HG03060 (cell line): Measurements from ENCODE around the gene CFAP46.

Experiments
- ATAC-seq: cut with Tn5 transposase; IDR thresholded peaks from one replicate; pipeline ENCODE4 v1.9.1; 2021; ENCODE audit warnings: low read depth, moderate number of reproducible peaks; ENCODE audit not compliant: unreplicated experiment

CFAP46 gene

GRCh38 chr10:132918617-132919373, 23.6 kb downstream of the CFAP46 start:
- no peak for ATAC-seq

GRCh38 chr10:132918264-132918616, 24.1 kb downstream of the CFAP46 start:
- no peak for ATAC-seq

DNA sequence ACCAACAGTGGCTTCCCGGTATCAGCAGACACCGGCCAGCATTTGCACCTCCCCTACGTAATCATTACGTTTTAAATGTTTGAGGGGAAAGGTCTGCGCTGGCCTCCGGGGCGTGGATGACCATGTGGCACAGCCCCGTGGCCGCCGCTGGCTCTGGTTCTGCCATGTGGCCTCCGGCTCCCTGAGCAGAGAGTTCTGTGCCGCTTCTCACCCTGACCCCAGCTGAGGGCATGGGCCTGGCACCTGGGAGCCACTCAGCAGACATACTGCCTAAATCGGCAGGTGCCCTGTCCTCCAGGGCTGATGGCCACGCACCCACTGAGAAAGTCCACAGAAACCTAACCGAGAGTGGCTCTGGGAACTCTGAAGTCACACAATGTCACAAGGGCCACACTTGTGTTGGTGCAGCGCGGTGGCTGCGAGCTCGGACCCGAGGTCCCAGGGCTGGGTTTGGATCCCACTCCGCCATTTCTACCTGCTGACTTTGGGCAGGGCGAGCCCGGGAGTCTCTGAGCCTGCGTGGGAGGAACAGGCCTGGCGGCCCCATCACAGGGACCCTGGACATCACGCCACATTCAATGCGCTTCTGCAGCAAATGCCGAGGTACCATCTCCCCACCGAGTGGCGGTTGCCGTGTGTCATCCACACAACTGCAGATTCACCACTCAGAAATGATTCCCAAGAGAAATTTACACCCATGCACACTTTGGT, 25.3 kb downstream of the CFAP46 start:
- no peak for ATAC-seq

GRCh38 chr10:132916421-132916841, 25.9 kb downstream of the CFAP46 start:
- ATAC-seq = no peak

DNA sequence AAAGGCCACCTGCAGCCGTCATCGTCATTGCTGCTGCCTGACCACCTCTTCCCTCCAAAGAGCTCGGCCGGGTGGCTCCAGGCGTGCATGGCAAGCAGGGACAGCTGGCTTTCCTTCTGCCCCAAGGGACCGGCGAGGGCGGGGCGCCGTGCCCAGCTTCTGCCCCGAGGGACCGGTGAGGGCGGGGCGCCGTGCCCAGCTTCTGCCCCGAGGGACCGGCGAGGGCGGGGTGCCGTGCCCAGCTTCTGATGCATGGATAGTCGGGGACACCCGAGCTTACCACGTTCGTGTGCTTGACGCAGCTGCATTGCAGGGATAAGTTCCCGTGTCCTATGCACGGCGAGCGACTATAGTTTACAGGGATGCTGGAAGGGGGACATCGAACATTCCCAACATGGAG, 27.0 kb downstream of the CFAP46 start:
- no peak for ATAC-seq

DNA sequence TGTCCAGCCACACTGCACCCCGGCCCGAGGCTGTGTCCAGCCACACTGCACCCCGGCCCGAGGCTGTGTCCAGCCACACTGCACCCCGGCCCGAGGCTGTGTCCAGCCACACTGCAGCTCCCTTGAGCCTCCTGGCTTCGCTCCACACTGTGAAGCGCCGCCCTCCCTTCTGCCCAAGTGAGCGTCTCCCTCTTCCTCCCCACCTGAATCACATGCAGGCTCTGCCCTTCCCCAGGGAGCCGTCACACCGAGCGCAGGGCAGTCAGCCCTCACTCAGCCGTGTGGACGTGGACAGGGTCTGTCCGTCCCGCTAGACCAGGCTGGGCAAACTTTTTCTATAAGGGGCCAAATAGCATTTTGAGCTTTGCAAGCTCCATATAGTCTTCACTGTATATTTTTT, 27.6 kb downstream of the CFAP46 start:
- ATAC-seq = no peak

DNA sequence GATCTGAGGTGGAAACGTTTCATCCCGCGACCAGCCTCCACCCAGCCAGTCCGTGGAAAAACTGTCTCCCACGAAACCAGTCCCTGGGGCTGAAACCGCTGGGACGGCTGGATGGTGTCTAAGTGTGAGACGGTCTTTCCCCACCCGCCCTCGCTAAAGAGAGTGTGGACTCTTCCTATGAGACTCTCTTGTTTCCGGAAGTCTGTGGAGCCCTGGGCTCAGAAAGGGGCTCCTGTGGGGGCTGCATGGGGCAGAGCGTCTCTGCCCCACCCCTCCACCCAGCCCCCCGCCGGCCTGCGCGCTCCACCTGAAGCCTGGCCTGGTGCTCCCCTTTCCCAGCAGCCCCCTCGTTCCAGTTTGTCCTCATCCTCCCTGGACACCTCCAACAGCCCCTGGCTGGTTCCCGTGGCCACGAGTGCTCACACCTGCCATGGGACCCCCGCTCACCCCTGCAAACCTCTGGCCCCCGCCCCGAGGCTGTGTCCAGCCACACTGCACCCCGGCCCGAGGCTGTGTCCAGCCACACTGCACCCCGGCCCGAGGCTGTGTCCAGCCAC, 28.7 kb downstream of the CFAP46 start:
- no peak for ATAC-seq

DNA sequence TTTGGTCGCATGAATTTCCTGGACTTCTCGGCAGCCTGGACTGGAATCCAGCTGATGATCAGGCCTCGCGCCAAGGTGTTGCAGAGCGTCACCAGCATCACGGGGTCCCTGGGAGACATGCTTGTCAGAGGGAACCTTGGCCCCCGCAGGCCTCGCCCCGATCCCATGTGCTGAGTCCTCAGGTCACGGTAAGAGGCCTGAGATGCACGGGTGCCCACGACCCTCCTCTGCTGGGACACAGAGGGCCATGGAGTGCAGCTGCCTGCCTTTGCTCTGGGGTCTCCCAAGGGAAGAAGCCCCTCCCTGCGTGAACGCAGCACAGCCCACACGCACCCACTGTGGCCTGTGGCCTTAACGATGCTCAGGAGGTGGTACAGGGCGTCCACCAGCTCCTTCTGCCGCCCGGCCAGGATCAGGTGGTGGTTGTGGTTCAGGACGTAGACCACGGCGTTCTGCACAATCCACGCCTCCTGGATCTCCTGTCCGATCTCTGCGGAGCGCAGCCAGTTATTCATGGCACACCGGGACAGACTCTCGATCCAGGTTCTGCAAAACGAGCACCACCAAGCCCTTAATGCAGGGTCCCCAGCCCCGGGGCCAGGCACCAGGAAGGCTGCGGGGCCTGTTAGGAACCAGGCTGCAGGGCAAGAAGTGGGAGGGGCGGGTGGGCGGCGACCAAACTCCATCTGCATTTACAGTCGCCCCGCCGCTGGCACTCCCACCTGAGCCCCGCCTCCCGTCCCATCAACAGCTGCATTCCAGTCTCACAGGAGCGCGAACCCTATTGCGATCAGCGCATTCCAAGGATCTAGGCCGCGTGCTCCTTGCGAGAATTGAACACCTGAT, 29.4 kb downstream of the CFAP46 start:
- ATAC-seq = no peak

DNA sequence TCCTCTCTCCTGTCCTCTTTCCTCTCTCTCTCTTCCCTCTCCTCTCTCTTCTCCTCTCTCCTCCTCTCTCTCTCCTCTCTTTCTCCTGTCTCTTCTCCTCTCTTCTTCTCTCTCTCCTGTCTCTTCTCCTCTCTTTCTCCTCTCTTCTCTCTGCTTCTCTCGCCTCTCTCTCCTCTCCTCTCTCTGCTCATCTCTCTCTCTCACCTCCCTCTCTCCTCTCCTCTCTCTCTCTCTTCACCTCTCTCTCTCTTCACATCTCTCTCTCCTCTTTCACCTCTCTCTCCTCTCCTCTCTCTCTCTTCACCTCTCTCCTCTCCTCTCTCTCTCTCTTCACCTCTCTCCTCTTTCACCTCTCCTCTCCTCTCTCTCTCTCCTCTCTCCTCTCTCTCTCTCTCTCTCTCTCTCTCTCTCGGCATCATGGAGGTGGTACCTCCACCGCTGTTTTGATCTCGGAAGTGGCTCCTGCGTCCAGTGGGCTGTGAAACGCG, 30.1 kb downstream of the CFAP46 start:
- no peak for ATAC-seq

DNA sequence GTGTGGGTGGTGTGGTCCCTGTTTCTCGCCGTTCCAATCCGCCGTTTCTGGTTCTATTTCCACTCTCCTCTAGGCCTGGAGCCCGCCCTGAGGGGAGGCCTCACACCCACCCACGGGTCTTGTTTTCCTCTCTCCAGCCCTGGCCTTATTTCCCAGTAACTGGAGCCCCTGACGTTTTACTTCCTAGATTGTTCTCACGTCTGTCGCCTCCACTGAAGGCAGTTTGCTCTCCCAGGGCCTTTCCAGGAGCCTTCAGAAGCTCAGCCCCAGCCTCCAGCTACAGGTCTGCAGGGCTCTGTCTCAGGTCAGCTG, 30.6 kb downstream of the CFAP46 start:
- ATAC-seq = no peak

DNA sequence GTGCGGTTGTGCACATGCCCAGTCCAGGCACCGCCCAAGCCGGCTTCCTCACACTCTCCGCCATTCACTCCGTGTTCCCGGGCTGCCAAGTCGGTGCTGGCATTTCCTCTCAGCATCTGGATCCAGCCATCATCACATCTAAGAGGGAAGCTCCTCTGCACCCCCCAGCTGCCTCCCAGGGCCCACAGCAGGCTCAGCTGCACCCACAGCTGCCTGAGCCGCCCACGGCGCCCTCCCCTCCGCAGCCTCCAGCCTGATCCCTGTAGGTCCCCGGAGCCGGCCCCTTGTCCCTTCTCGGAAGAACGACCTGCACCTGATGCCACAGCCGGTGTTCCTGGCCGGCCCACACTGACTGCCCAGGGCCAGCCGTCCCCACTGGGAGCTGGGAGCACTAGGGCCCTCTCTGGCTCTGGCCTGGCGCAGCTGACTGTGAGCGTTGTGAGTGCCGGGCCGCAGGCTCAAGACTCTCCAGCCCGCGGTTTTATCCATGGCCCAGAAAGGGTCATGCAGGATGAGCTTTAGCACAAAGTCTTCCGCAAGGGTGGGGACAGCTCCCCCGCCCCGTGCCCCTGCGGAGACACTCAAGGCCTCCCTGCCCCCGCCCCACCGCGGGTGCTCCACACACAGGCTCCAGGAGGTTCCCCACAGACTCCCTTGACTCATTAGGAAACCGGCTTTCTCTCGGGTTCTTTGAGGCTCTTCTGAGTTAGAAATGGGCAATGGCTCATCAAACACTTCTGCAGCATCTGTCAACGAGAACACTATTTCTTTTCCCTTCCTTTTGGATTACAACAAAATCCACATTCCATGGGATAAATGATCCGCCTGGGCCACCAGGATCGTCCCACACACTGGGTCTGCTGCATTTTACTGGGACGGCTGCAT, 31.2 kb downstream of the CFAP46 start:
- ATAC-seq = no peak

DNA sequence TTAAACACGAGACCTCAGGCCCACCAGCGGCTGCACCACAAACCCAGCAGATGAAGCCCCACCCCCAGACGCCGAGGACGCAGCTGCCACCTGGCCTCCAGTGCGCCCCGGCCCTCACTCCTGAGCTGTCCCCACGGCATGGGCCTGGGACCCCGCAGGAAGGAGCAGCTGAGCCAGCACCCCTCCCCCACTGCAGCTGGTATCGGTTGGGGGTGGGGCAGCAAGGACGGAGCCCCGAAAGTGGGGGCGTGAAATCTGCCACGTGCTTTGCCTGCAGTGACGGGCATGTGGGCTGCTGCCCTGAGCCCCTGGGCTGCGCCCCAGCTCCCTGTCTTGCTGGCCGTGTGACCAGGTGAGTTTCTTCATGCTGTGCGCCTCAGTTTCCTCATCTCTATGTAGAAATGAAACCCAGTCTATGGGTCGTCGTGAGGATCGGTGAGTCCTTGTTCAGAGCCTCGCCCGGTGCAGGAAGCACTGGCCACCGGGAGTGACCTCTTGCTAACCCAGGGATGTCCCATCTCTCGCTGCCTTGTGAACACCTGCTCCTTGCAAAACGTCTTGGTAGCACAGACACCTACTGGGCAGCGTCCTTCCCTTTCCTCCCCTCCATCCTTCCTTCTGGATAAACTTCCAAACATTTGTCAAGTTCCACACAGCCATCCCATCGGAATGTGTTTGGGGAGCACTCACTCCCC, 32.0 kb downstream of the CFAP46 start:
- no peak for ATAC-seq

DNA sequence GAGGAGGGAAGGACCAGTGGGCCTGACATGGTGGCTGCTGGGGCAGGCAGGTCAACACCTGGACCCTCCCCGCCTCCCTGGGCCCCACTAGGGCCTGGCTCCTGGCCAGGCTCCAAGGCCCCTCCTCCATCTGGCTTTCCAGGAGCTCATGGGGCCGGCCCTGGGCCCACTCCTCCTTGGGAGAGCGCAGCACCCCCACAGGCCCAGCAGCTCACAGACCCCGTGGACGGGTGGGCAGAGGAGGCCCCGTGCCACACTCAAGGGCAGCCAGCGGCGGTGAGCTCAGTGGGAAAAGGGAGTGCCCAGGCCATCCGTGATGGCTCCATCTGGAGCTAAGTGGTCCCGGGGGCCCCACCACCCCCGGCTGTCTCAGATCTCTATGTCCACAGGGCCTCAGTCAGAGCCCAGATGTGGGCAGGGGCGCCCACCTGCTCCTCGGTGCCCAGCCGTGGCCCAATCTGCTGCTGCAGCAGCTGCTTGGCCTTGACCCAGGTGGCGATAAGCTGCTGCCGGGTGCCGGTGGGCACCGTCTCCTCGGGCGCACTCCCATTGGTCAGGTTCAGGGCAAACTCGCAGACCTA, 32.8 kb downstream of the CFAP46 start:
- ATAC-seq = no peak

GRCh38 chr10:132908621-132909295, 33.6 kb downstream of the CFAP46 start:
- ATAC-seq = no peak

- ATAC-seq = no peak
Observed at GRCh38 chr10:132907821-132908620, 34.3 kb downstream of the CFAP46 start.

DNA sequence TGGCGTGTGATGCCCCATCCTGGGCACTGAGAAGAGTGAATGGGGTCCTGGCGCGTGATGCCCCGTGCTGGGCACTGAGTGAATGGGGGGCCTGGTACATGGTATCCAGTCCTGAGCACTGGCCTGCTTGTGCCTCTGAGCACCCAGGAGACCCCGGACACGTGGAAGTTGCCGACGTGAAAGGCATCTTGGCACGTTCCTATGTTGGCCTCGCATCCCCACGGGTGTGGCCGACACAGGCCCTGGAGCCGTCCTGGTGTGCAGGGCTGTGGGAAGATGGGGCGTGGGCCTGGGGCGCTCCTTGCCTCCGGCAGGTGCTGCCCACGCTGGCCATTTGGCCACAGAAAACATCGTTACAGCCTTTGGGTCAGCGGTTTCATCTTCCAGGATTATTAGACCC, 35.5 kb downstream of the CFAP46 start:
- no peak for ATAC-seq

- no peak for ATAC-seq
Observed at GRCh38 chr10:132906106-132906505, 36.3 kb downstream of the CFAP46 start.

GRCh38 chr10:132905661-132906060, 36.7 kb downstream of the CFAP46 start:
- no peak for ATAC-seq
